HepG2 (cell line): Measurements from ENCODE around the gene PLPPR3.

ENCODE experiments used
- CTCF ChIP-seq: sonication (generic); formaldehyde crosslinking; IDR thresholded peaks from 2 replicates; pipeline ENCODE4 v1.5.0; 2020; ENCODE audit warnings: mild to moderate bottlenecking, missing genetic modification reagents, moderate library complexity
- ELF3 ChIP-seq: IDR thresholded peaks from 2 replicates; pipeline ENCODE4 v1.6.1; 2016; ENCODE audit warnings: missing genetic modification reagents, missing compliant biosample characterization
- KDM4B ChIP-seq: sonication (generic); formaldehyde crosslinking; IDR thresholded peaks from 2 replicates; pipeline ENCODE4 v1.4.0; 2020; ENCODE audit warnings: missing genetic modification reagents
- KDM5B ChIP-seq: sonication (generic); formaldehyde crosslinking; IDR thresholded peaks from 2 replicates; pipeline ENCODE4 v1.4.0; 2020; ENCODE audit warnings: missing genetic modification reagents, mild to moderate bottlenecking, borderline replicate concordance
- MTF2 ChIP-seq: sonication (generic); formaldehyde crosslinking; IDR thresholded peaks from 2 replicates; pipeline ENCODE4 v1.5.0; 2020; ENCODE audit warnings: missing genetic modification reagents, borderline replicate concordance
- PAWR ChIP-seq: sonication (generic); formaldehyde crosslinking; IDR thresholded peaks from 2 replicates; pipeline ENCODE4 v1.4.0; 2020; ENCODE audit warnings: missing genetic modification reagents, mild to moderate bottlenecking, borderline replicate concordance
- POLR2A ChIP-seq, 2 experiments: IDR thresholded peaks; 2 replicates each; pipeline ENCODE4 v1.6.1; 2011; ENCODE audit warnings: low read depth in 2 of 2, low read length in 2 of 2, mild to moderate bottlenecking in 1 of 2, moderate library complexity in 1 of 2; ENCODE audit not compliant: insufficient read depth in 1 of 2
- SMAD1 ChIP-seq: sonication (generic); formaldehyde crosslinking; IDR thresholded peaks from 2 replicates; pipeline ENCODE4 v1.4.0; 2020; ENCODE audit warnings: missing genetic modification reagents, low read depth, mild to moderate bottlenecking, borderline replicate concordance
- SMAD9 ChIP-seq: sonication (generic); formaldehyde crosslinking; IDR thresholded peaks from 2 replicates; pipeline ENCODE4 v1.5.1; 2020; ENCODE audit warnings: mild to moderate bottlenecking, missing genetic modification reagents
- ZMYM3 ChIP-seq: sonication (generic); formaldehyde crosslinking; IDR thresholded peaks from 2 replicates; pipeline ENCODE4 v1.5.1; 2020; ENCODE audit warnings: mild to moderate bottlenecking, missing genetic modification reagents
- TF ChIP-seq, protein P1 (sequence below), 2 experiments: sonication (generic) in 1 of 2; formaldehyde crosslinking in 1 of 2; IDR thresholded peaks; 2 replicates each; pipeline versions ENCODE4 v1.5.1 to v1.6.1; 2011 to 2020; ENCODE audit warnings: borderline replicate concordance in 1 of 2, low read depth in 1 of 2, low read length in 1 of 2, mild to moderate bottlenecking in 1 of 2, missing genetic modification reagents in 1 of 2, moderate library complexity in 1 of 2
- TF ChIP-seq, protein P2 (sequence below): sonication (generic); formaldehyde crosslinking; IDR thresholded peaks from 2 replicates; pipeline ENCODE4 v1.4.0; 2020; ENCODE audit warnings: missing genetic modification reagents

GRCh38 chr19:845707-846521 is 24.2 kb upstream of the PLPPR3 start:
- no peak for TF ChIP-seq SMAD1
- TF ChIP-seq, protein P1, sequence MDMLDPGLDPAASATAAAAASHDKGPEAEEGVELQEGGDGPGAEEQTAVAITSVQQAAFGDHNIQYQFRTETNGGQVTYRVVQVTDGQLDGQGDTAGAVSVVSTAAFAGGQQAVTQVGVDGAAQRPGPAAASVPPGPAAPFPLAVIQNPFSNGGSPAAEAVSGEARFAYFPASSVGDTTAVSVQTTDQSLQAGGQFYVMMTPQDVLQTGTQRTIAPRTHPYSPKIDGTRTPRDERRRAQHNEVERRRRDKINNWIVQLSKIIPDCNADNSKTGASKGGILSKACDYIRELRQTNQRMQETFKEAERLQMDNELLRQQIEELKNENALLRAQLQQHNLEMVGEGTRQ (IDR thresholded peaks at IDR 0.05; ENCODE audit: low read depth, low read length) = no peak
- TF ChIP-seq, protein P1 (CRISPR knock-in tag; IDR thresholded peaks at IDR 0.05; ENCODE audit: borderline replicate concordance) = no peak
- no peak for TF ChIP-seq ZMYM3 (CRISPR knock-in tag)
- TF ChIP-seq SMAD9 (CRISPR knock-in tag) = no peak
- TF ChIP-seq ELF3 (CRISPR knock-in tag) = no peak
- TF ChIP-seq KDM5B (CRISPR knock-in tag) = no peak; the same call in 1 of the 2 replicates
- no peak for TF ChIP-seq PAWR
- TF ChIP-seq MTF2 (CRISPR knock-in tag) = no peak; the same call in 1 of the 2 replicates
- TF ChIP-seq CTCF = no peak
- TF ChIP-seq POLR2A (IDR thresholded peaks at IDR 0.05; ENCODE audit: insufficient read depth in 1 of 2, low read depth in 2 of 2, low read length in 2 of 2) = no peak
- no peak for TF ChIP-seq KDM4B (CRISPR knock-in tag)
- TF ChIP-seq, protein P2, sequence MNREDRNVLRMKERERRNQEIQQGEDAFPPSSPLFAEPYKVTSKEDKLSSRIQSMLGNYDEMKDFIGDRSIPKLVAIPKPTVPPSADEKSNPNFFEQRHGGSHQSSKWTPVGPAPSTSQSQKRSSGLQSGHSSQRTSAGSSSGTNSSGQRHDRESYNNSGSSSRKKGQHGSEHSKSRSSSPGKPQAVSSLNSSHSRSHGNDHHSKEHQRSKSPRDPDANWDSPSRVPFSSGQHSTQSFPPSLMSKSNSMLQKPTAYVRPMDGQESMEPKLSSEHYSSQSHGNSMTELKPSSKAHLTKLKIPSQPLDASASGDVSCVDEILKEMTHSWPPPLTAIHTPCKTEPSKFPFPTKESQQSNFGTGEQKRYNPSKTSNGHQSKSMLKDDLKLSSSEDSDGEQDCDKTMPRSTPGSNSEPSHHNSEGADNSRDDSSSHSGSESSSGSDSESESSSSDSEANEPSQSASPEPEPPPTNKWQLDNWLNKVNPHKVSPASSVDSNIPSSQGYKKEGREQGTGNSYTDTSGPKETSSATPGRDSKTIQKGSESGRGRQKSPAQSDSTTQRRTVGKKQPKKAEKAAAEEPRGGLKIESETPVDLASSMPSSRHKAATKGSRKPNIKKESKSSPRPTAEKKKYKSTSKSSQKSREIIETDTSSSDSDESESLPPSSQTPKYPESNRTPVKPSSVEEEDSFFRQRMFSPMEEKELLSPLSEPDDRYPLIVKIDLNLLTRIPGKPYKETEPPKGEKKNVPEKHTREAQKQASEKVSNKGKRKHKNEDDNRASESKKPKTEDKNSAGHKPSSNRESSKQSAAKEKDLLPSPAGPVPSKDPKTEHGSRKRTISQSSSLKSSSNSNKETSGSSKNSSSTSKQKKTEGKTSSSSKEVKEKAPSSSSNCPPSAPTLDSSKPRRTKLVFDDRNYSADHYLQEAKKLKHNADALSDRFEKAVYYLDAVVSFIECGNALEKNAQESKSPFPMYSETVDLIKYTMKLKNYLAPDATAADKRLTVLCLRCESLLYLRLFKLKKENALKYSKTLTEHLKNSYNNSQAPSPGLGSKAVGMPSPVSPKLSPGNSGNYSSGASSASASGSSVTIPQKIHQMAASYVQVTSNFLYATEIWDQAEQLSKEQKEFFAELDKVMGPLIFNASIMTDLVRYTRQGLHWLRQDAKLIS (CRISPR knock-in tag) = no peak
